Posterior cingulate gyrus (tissue), 11 donors: ENCODE data around the gene LAMB1.
"Not testable (repeated sequence)": the region's sequence is repeated elsewhere in the genome, so short reads cannot be mapped to it uniquely, and the experiment has no call there.

Experiments used
- DNase-seq, 10 donors: peaks; one replicate each; pipeline versions ENCODE4 v3.0.0 to v3.0.0-alpha.2; 2020 to 2021; ENCODE audit warnings: mixed read lengths in 3 of 10
- intact Hi-C: fragments of 100-400 bp; cut with DNase I; formaldehyde crosslinking; loops from one replicate; pipeline ENCODE4 v1.15.1; 2023

Gene LAMB1

DNA sequence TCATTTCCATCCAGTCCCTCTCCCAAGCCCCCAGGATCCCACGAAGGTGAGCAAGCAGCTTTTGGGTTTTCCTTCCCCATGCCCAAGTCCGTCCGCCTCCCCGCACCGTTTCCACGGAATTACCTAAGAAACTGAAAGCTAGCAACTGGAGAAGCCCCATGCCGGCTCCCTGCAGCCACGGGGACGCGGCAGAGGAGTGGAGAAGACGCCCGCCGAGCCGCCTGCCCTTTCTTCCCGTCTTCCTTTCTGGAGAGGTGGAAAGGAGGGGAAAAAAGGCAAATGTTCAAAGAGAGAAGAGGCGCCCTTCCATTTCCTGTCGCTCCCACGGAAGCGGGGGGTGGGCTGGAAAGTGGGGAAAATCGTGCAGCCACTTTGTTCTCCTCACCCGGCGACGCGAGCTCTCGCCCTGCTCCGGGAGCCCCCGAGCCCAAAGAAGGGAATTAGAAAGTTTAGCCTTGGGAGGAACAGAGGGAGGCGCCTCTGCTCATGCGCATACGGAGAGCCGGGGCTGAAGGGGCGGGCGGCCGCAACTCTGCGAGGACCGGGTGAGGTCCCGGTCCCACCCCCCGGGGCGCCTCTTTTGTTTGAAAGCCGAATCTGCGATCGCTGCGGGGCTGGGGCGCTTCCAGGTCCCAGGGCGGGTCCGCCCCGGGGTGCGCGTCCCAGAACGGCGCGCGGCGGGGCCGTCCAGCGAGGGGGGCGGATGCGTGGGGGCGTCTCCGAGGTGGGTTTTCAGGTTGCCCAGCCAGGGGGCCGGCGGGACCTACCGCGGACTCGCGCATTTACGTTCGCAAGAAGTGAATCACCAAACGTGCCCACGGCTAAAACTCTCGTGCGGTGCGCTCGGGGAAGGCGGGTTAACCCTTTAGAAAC lies at the start of gene LAMB1:
Gene LAMB1, minus strand, starts transcription at position 436 of the 873 bp plus-strand sequence. Its CDS starts 276 bp downstream, at position 160.
- intact Hi-C loops = no loop called here
- DNase-seq = peak in 7 of 10 donors; percentile 32 to 85 (median 44)

DNA sequence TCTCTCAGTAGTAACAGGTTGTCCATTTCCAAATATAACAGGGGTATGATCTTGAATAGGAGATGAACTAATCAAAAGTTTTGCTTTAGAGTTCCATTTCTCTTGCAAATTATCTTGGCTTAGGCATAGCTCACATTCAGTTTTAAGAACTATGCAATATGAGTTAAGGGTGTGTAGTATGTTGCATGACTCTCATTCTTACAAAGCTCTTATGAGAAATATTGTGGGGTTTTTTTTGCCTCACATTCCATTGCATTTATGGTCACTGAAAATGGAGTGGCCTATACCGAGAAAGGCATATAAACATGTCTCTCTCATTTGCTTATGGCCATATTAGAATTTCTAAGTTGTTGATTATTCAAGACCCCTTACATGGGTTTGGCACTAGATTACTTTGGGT lies 48.5 kb upstream of the LAMB1 start:
- no peak for DNase-seq
- intact Hi-C loops = no loop called here

DNA sequence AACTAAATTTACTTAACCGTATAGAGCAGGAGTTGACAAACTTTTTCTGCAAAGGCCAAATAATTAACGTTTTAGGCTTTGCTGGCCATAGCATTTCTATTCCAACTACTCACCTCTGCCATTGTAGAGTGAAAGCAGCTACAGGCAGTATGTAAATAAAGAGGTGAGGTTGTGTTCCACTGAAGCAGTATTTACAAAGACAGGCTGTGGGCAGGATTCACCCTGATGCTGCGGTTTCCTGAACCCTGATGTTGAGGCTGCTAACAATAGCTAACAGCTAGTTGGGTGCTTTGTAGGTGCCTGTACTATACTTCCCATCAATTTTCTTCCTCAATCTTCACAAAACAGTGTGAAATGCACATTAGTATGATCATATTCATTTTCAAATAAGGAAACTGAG lies 47.0 kb upstream of the LAMB1 start:
- DNase-seq = no peak
- intact Hi-C loops = no loop called here

DNA sequence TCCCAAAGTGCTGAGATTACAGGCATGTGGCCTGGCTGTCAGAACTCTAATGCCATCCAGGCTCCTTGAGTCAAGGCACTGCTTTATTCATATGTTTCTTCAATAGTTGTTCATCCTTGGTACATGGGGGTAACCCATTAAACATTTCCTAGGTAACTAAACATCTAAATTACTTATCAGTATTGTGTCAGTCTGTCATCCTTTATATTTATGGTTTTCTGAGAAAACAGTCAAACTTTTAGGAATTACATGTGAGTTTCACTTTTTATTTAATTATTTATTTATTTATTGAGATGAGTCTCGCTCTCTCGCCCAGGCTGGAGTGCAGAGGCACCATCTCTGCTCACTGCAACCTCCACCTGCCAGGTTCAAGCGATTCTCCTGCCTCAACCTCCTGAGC lies 45.5 kb upstream of the LAMB1 start:
- DNase-seq = no peak
- intact Hi-C loops = no loop called here

DNA sequence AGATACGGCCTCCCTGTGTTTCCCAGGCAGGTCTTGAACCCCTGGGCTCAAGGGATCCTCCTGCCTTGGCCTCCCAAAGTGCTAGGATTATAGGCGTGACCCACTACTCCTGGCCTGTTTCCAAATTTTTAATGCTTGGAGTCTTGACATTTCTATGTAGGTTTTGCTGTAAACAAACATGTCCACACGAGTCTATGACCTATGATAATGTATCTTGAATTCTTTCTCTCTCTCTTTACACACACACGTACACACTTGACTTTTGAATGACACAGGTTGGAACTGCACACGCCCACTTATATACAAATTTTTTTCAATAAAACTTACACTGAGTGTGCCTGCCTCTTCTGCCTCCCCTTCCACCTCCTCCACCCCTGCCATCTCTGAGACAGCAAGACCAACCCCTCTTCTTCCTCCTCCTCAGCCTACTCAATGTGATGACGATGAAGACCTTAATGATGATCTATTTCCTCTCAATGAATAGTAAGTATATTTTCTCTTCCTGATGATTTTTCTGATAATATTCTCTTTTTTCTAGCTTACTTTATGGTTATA lies 44.1 kb upstream of the LAMB1 start:
- intact Hi-C loops = no loop called here
- DNase-seq = no peak

DNA sequence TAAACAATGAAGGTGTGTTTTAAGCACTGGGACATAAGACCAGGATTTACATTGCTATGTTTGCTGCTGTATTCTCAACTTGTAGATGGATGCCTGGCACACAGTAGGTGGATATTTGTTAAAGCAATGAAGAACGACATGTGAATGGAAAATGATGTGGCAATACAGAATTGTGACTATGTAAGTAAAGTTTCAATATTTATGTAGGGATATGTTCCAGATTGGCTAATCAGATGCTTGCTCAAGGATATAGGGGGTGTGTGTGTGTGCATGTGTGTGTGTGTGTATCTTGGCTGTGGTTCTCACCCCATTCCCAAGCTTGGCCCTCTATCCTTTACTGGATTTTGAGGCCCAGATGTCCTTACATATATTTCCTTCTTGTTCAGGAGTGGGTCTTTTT lies 42.7 kb upstream of the LAMB1 start:
- intact Hi-C loops = no loop called here
- no peak for DNase-seq

DNA sequence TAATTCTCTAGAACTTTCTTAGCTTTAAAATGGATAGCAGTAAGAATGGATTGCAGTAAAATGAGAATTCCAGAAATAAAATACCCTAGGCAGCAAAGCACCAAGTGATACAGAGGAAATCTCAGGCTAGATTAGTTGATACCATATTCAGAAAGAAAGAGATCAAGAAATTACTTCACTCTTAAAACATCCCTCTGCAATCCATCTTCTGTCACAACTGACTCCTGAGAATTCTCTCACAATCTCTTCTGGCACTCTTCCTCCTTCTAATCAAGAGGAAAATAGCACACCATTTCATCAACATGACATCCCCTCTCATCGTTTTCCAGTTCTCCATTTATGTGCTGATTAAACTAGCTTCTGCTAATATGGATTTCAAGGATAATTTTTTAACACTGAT lies 42.2 kb upstream of the LAMB1 start:
- intact Hi-C loops = no loop called here
- DNase-seq = no peak

DNA sequence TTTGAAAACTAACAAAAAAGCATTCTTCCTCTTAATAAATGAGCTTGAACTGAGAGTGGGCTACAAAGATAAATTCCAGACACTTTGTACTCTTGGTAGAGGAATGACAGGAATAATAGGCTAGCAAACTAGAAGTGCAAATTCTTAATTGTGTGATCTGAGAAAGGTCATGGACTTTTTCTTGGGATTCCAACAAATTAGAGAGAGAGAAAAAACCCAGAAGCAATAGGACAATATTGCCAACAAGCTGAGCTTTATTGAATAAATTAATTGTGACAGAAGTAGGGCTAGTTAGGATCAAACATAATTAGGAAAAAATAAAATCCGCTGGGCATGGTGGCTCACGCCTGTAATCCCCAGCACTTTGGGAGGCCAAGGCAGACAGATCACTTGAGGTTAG lies 41.4 kb upstream of the LAMB1 start:
- intact Hi-C loops = no loop called here
- no peak for DNase-seq

DNA sequence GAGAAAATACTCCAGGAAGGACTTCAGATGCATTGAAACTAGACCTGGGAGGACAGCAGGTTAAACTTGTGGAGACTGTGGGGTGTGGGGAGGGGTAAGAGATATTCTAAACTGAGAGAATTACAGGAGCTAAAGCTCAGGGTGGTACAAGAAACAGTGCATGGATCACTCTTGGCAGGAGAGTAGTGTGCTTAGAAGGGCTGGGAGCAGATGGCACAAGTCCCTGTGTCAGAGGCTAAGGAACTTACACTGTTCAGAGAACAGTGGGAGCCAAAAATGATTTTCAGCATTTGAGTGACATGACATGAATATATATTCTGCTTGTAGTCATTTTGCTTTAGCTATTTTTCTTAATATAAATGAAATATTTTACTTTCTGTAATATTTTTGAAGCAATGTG lies 36.0 kb upstream of the LAMB1 start:
- no peak for DNase-seq
- intact Hi-C loops = no loop called here

DNA sequence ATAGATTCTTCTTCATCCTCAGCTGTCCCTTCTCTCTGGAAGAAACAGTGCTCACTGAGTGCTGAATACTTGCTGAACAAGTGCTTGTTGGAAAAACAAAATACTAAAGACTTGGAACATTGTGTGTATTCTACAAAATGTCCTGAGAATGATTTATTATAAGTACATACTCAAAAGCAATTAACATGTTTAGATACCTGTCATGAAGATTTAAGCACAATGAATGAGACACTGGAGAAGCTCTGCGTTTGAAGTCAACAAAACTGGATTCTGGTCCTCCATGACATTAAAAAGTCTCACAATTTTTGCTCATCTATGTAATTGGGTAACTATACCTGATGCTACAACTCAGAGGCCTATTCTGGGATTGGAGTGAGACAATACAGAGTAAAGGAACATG lies 34.8 kb upstream of the LAMB1 start:
- intact Hi-C loops = no loop called here

DNA sequence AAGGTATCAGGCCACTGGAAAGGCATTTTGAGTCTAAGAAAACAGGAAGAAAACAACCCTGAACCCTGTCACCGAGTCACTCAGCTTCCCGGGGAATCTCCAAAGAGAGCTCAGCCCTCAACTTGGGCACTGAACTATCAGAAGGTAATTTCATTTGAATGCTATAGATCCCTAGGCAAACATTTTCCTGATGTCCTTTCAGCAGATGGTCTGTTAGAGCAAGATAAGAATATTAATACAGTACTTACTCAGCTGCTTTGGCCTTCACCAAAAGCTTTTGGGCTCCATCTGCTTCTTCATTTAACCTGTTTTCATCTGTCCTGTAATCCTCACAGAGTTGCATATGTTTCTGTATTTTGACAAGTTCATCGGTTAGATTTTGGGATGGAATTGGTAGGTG lies 34.2 kb upstream of the LAMB1 start:
- DNase-seq = no peak
- intact Hi-C loops = no loop called here

More for the DNA sequence above, 34.8 kb upstream of the LAMB1 start:
- DNase-seq = no peak

DNA sequence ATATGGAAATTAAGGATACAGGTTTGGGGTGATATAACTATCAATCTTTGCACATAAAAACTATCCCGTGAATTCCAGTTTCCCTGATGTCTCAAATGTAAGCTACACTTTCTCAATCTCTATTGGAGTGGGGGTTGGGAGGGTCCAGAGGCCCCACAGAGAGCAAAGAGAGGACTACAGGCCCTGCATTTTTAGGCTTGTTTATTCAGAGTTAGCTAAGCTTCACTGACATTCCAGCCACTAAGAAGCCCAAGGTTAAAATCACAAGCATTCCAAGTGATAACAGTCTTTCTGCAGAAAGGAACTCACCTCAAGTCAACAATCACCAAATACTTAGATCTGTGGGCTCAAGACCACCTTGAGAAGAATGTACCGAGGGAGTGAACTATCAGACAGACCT lies 31.6 kb upstream of the LAMB1 start:
- DNase-seq = no peak
- intact Hi-C loops = no loop called here

DNA sequence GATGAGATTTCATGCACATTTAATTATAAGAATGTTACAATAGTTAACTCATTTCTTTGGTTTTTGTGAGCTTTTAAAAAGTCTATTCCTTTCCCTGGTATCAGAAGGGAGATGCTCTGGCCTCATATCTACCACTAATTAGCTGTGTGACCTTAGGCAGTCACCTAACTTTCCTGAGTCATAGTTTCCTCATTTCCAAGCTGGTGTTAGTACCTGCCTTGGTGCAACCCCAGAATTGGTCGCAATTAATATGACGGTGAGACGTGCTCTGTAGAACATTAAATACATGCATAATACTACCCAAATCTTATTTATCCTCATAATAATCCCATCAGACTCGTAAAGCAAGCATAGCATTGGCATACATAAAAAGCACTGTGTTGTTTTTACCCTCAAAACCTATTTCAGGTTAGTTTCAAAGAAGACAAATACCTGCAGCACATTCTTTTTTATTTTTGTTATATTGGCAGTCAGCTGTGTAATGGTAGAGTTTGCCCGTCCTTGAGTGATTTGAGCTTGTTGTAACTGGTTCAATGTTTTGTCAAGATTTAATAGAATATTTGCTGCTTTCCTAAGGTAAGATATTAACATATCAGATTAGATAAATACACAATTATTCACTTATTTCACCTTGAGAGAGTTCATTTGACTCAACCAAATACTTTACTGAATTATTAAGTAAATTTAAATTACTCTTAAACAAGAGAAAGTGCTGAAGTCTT lies 31.0 kb upstream of the LAMB1 start:
- intact Hi-C loops = no loop called here
- no peak for DNase-seq

DNA sequence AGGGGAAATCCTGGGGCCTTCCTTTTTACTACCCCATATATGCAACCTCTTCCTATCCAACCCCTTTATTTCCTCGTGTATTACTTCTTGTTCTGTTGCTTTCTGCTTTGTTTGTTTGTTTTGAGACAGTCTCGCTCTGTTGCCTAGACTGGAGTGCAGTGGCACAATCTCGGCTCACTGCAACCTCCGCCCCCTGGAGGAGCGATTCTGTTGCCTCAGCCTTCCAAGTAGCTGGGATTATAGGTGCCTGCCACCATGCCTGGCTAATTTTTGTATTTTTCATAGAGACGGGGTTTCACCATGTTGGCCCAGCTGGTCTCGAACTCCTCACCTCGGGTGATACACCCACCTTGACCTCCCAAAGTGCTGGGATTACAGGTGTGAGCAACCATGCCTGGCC lies 30.3 kb upstream of the LAMB1 start:
- DNase-seq, intact Hi-C loops: not testable (repeated sequence)

DNA sequence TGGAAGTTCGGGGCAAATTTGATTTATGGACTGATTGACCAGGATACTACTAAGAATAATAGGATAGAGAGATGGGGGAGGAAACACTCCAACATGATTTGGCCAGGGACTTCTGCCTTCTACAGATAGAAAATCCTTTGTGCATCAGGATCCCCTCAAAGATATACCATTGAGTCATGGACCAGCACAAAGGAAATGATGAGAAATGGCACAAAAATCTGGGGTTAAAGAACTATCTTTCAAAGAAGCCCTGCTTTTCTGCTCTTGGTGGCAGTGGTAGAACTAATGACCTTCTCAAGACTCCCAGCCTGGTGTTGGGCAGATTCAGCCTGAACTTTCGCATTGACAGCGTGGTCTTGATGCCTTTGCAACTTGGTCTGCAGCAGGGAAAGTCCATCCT lies 27.6 kb upstream of the LAMB1 start:
- intact Hi-C loops = no loop called here
- DNase-seq = no peak

DNA sequence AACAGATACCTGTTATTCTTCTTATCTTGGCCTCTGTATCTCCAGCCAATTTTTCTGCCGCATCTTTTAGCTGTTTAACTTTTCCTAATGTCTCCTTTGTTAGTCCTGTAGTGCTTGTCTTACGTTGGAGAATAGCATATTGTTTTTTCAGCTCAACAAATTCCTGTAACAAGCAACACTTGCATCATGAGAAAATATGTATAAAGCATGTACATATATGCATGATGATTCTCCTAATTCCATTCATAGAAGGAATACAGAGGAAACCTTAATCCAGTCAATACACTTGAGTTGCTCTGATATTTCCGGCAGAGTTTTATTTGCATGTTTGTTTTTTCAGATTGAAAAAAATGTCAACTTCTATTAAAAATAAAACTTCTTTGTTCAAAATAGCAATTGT lies 26.1 kb upstream of the LAMB1 start:
- no peak for DNase-seq
- intact Hi-C loops = no loop called here

DNA sequence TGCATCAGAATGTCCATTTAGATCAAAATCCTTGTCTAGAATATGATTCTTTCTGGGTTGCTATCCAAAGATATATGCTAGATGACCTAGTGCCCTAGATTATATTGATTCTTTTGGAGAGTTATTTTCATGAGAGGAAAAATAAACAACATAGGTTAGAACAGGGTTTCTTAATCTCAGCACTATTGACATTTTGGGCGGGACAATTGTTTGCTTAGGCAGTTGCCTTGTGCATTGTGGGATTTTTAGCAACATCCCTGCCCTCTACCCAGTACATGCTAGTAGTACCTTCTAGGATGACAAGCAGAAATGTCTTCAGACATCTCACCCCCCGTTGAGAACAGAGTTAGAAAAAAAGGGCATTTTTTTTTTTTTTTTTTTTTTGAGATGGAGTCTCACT lies 25.1 kb upstream of the LAMB1 start:
- no peak for DNase-seq
- intact Hi-C loops = no loop called here

DNA sequence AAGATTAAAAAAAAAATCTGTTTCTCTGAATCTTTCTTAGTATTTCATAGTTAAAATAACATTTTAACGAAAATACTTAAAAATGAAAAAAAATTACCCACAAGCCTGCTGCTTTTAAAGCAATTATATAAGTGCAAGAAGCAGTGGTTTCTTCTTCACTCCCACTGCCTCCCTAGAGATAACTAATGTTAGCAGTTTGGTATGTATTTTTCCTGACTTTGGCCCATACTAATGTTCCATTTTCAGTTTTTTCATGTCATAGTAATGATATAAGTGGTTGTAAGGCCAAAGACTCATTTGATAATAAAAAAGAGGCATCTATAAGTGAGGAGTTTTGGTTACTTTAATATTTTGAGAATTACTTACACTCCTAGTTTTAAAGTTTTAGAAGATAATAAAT lies 24.3 kb upstream of the LAMB1 start:
- intact Hi-C loops = no loop called here
- DNase-seq = no peak

DNA sequence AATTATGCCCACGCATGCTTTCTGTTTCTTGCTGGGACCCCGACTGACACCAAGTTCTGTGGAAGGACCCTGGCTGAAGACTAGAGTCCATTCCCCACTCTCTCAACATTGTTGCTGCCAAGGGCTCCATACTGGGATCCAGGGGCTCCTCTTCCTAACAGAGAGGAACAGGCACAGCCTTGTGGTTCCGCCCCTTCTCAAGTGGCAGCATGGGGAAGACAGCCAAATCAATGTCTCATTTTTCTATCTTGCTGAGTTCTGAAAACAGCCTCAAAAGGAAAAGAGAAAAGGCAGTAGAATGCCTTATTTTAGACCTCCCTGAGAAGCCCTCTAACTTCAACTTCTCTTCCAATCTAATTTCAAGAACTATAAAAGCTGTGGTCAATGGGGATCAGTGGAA lies 23.7 kb upstream of the LAMB1 start:
- intact Hi-C loops = no loop called here
- no peak for DNase-seq

DNA sequence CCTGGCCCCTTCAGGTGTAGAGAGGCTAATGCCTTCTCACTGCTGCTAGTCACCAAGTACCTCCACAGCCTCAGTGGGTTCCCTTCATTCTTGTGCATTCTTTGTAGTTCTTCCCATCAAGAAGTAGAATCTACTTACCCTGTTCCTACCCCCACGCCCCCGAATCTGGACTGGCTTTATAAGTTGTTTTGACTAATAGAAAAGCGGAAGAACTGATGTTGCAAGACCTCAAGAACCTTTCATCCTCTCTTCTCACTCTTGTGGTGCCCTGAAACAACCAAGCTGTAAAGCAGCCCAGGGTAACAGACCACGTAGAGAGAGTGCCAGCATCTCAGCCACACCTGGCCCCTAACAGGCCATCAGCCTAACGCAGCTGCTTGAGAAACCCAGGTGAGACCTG lies 23.2 kb upstream of the LAMB1 start:
- DNase-seq = no peak
- intact Hi-C loops = no loop called here

DNA sequence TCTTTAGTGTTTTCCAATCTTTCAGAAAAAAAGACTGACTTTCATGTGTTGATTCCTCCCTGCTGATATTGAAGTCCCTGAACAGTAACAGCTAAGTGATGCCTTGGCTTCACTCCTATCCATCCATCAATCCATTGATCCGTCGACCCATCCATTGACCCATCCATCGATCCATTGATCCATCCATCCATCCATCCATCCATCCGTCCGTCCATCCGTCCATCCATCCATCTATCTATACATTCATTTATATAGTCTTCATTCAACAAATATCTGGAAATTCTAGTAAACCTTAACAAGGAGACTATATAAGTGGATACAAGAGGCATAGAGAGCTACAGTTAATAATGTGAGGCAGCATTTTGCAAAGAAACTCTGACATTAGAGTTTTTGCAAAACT lies 21.6 kb upstream of the LAMB1 start:
- intact Hi-C loops = no loop called here
- DNase-seq = no peak

DNA sequence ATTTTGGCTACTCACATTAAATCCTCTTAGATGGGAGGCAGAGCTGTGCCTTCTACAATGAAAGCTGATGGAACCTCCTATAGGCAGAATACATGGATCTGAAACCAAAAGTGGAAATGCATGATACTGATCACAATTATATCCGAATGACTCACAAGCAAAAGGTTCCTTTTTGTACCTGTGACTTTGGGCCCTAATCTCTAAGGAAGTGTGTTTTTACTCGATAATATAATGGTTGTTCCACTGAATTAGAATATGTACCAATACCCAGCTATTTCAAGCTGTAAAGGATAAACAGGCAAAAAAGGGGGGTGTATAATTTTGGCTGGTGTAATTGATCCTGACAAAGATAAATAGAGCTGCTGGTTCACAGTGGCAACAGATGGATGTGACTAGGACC lies 17.6 kb upstream of the LAMB1 start:
- intact Hi-C loops = no loop called here
- no peak for DNase-seq
